Heart left ventricle (tissue), 16 donors: ENCODE measurements around the gene PIGN. TPM values are rescaled to one million over a fixed set of nuclear protein-coding genes. Genes with fewer than 3 reads are reported as not detected.

Experiments
- ATAC-seq, 4 donors: fragments of 200-7000 bp; cut with Tn5 transposase; one replicate each; pipeline ENCODE4 v1.9.1; 2020 to 2022; ENCODE audit warnings: moderate library complexity in 4 of 4, mild to moderate bottlenecking in 3 of 4, moderate number of reproducible peaks in 1 of 4
- DNase-seq, 5 donors: peaks; one replicate each; pipeline ENCODE4 v3.0.0-alpha.2; 2020
- H3K27ac ChIP-seq, 12 donors: fragments of 200-600 bp; sonication (generic) in 4 of 12; one replicate each; pipeline versions ENCODE4 v1.5.0 to v1.8.0; 2016 to 2022; ENCODE audit warnings: mild to moderate bottlenecking in 2 of 12
- H3K27me3 ChIP-seq, 9 donors: fragments of 200-600 bp; sonication (generic) in 2 of 9; one replicate each; pipeline versions ENCODE4 v1.5.1 to v1.8.0; 2016 to 2022; ENCODE audit warnings: mild to moderate bottlenecking in 3 of 9
- H3K36me3 ChIP-seq, 9 donors: fragments of 200-600 bp; sonication (generic) in 2 of 9; one replicate each; pipeline versions ENCODE4 v1.5.0 to v1.8.0; 2018 to 2022; ENCODE audit warnings: mild to moderate bottlenecking in 2 of 9
- H3K4me1 ChIP-seq, 12 donors: fragments of 200-600 bp; sonication (generic) in 4 of 12; one replicate each; pipeline versions ENCODE4 v1.5.0 to v1.8.0; 2016 to 2022; ENCODE audit warnings: mild to moderate bottlenecking in 3 of 12
- H3K4me3 ChIP-seq, 12 donors: fragments of 200-600 bp; sonication (generic) in 4 of 12; one replicate each; pipeline versions ENCODE4 v1.5.0 to v1.8.0; 2017 to 2022; ENCODE audit warnings: mild to moderate bottlenecking in 9 of 12, moderate library complexity in 4 of 12
- H3K9me3 ChIP-seq, 12 donors: fragments of 200-600 bp; sonication (generic) in 4 of 12; one replicate each; pipeline versions ENCODE4 v1.5.0 to v1.8.0; 2016 to 2022; ENCODE audit warnings: mild to moderate bottlenecking in 1 of 12
- CTCF ChIP-seq, 12 donors: fragments of 200-600 bp; sonication (generic) in 4 of 12; IDR thresholded peaks; one replicate each; pipeline versions ENCODE4 v1.5.0 to v1.8.0; 2018 to 2022; ENCODE audit warnings: antibody characterized with exemption in 12 of 12, mild to moderate bottlenecking in 5 of 12
- POLR2A ChIP-seq, 2 donors: fragments of 450-650 bp; IDR thresholded peaks; one replicate each; pipeline ENCODE4 v1.6.1; 2017; ENCODE audit warnings: antibody characterized with exemption in 2 of 2, mild to moderate bottlenecking in 2 of 2, moderate library complexity in 2 of 2
- WGBS, 4 donors: extraction: QIAGEN DNeasy Blood & Tissue Kit in 2 of 4; methylation state at CpG; one replicate each; pipeline versions ENCODE4 v1.1.5 to v1.1.7; 2013 to 2018; 5-methylcytosine and 5-hydroxymethylcytosine counted together
- intact Hi-C, 10 donors: fragments of 100-400 bp; cut with DNase I; formaldehyde crosslinking; loops; one replicate each; pipeline versions ENCODE4 v1.11.1 to v1.14.2; 2022
- polyA plus RNA-seq, 2 donors: library from polyadenylated mRNA; stranded (reverse); fragments of 200-250 nt; gene quantifications; one replicate each; pipeline ENCODE4 v1.2.3, GENCODE V29; 2013
- total RNA-seq, 9 donors: library from RNA; depleted of rRNA in 2 of 9; stranded (reverse); fragments of >200 nt in 2 of 9; fragmentation: NEBNext Ultra II Directional in 3 of 9; extraction: Animal tissue kit (Norgen Biotek cat#: 25700) in 3 of 9; gene quantifications; one replicate each; pipeline versions ENCODE4 v1.1.0 to v1.2.4, GENCODE V29; 2016 to 2023
- donor health status: ischemic (EF 13 %, LVEDD 7.1; RV severe dilation, severe dysfunction).
- donor health status: healthy with polysubstance abuse.
- donor health status: DM: no; HTN: yes; CAD: no.
- donor health status: DM: no; HTN: no; CAD: no.
- donor health status: ischemic (EF 25% LVEDD 6.9; RV normal size, moderate dysfunction).
- donor health status: ischemic (EF 25% LVEDD 5.7; RV mildly dilated, moderate dysfunction).
- donor health status: healthy.
- donor health status: DM: yes; HTN: yes; CAD: no.
- donor health status: ischemic (EF 35%, LVEDD 5.7; RV mildly dilated, moderate dysfunction).
- donor health status: nonischemic (EF 11% LVEDD 7.7; RV severe dilation, severe dysfunction).
- donor health status: DM: yes; HTN: yes; CAD: no.
- donor health status: PGD.
- donor health status: ischemic (EF 29% LVEDD 5.4; RV normal size, mild dysfunction).
- donor health status: nonischemic (EF 23%, LVEDD 6.1; RV moderate dilation, normal function).

PIGN gene
- total and polyA plus RNA-seq, 11 donors, result 4.3 to 29.6 (median 20.7) TPM

DNA sequence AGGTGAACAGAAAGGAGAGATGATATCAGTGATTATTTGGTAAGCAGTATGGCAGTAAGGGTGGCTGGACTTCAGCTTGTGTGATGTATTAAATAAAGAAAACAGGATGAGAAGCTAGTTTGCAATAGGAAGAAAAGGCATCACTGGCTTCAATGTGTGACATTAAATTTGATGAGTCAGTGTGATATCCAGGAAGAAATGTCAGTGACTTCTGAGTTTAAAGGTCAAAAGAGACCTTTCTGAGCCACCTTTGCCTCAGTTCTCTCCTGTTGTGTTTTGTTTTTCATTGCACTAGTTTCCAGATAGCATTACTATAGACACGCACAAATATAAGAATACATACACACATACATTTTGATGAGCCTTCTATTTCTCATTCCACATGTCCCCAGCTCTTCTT is 105.6 kb downstream of the PIGN start:
- ATAC-seq, result no peak
- Histone ChIP-seq H3K4me3 (no peak overlapping the region), H3K36me3 (peaks cover 0 to 14% (median 0%) of the 10 kb centered on the region in 9 donors), H3K4me1 (peaks cover 0 to 4% (median 0%) of the 10 kb centered on the region in 12 donors), H3K27ac (no peak overlapping the region), H3K27me3 (no peaks in the 10 kb centered on the region), H3K9me3 (no peaks in the 10 kb centered on the region)
- no peak for DNase-seq
- TF ChIP-seq CTCF (IDR thresholded peaks at IDR 0.05) (no peak), POLR2A (IDR thresholded peaks at IDR 0.05) (no peak)
- intact Hi-C loops, result no loop called here
- 98 to 100% (median 99%) methylated on average over 1 of the region's 1 CpG for WGBS, 4 donors

DNA sequence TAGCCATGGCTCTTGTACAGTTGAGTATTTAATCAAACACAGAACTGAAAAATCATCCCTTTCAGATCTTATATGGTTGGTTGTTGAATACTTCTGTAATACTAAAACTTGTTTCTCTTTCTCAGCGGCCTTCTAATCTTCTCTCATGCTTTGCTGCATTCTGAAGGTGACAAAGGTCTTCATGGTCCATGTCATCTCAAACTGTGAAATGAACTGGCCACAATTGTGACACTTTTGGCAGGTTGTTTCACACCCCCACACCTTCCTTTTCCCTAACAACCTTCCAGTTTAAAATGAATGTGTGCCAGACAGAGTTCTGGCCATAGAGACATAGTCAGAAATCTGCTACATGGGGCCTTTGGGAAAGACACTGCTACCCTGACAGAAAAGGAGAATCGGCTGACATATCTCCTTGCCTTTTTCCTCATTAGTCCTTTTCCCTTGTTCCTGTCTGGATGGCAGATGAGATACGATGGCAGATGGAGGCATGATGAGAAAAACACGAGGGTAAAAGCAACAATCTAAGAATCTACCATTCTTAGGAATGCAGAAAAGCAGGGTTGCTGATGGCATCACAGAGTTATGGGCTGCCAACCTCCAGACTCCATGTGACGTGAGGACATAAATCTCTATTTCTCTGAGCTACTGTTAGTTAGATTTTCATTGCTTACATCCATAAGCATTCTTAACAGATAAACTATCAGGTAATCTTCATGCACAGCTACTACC is 106.5 kb downstream of the PIGN start:
- Histone ChIP-seq H3K4me3 (no peak overlapping the region), H3K27ac (no peak overlapping the region), H3K4me1 (no peaks in the 10 kb centered on the region), H3K27me3 (no peaks in the 10 kb centered on the region), H3K36me3 (peaks cover 0 to 7% (median 0%) of the 10 kb centered on the region in 9 donors), H3K9me3 (no peaks in the 10 kb centered on the region)
- no peak for ATAC-seq
- TF ChIP-seq POLR2A (IDR thresholded peaks at IDR 0.05), result no peak
- TF ChIP-seq CTCF (IDR thresholded peaks at IDR 0.05), result no peak
- intact Hi-C loops, result no loop called here
- no peak for DNase-seq
- 74 to 84% (median 81%) methylated on average over 5 of the region's 5 CpGs for WGBS, 4 donors

DNA sequence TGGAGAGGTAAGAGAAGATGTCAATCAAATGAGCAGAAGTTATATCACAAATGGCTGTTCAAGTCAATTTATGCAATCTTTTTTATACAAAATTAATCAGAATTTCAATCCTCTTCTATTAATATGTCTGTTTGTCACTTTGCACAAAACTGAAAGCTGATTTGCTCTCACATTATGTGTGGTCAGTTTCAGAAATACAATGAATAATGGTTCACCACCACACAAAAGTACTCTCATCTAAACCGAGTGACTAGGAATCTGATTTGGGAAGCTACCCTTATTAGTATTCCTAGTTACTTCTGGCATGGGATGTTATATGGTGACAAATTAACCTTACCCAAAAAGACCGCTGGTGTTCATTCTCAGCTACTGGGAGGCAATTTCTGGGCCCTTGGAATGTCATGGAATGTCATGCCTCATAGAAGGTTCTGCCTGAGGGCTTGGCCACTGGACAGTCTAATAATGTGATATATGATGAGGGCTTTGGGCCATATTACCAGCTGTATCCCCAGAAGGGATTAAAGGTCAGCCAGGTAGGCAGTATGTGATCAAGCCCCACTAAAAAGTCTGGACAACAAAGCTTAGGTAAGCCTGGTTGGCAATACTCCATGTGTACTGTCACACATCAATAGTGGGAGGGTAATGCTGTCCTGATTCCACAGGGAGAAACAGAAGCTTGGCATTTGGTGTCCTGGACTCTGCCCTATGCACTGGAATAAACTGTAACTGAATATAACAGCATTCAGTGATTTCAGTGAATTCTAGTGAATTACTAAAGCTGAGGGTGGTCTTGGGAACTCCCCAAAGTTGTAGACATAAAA is 113.2 kb downstream of the PIGN start:
- Histone ChIP-seq H3K4me1 (no peaks in the 10 kb centered on the region), H3K4me3 (no peak overlapping the region), H3K27ac (no peak overlapping the region), H3K27me3 (no peaks in the 10 kb centered on the region), H3K9me3 (no peaks in the 10 kb centered on the region), H3K36me3 (peaks cover 0 to 19% (median 3%) of the 10 kb centered on the region in 9 donors)
- whole genome bisulfite sequencing, 4 donors, result 94 to 100% (median 99%) methylated on average over 2 of the region's 2 CpGs
- TF ChIP-seq POLR2A (IDR thresholded peaks at IDR 0.05), result no peak
- TF ChIP-seq CTCF (IDR thresholded peaks at IDR 0.05), result no peak
- DNase-seq (no peak), ATAC-seq (no peak)
- intact Hi-C loops, result no loop called here

GRCh38 chr18:62072370-62072769 is 114.5 kb downstream of the PIGN start:
- TF ChIP-seq POLR2A (IDR thresholded peaks at IDR 0.05) (no peak), CTCF (IDR thresholded peaks at IDR 0.05) (no peak)
- Histone ChIP-seq H3K9me3 (no peaks in the 10 kb centered on the region), H3K36me3 (peaks cover 0 to 19% (median 6%) of the 10 kb centered on the region in 9 donors), H3K27me3 (no peaks in the 10 kb centered on the region), H3K4me3 (no peak overlapping the region), H3K27ac (no peak overlapping the region), H3K4me1 (no peaks in the 10 kb centered on the region)
- intact Hi-C loops, result no loop called here
- no peak for DNase-seq
- ATAC-seq, result no peak
